ENCODE data around the gene FMN1. TPM values are rescaled to one million over a fixed set of nuclear protein-coding genes. Genes with fewer than 3 reads are reported as not detected.

The FMN1 gene
- total and polyA plus RNA-seq, 2 of the 13 experiments (the other 11 are each of a cell fraction or from before 2014, with no cell fraction given), result 0.20 to 0.60 TPM

- TF ChIP-seq SNAPC4 (CRISPR knock-in tag; IDR thresholded peaks at IDR 0.05) (no peak), TRAFD1 (CRISPR knock-in tag; IDR thresholded peaks at IDR 0.05; ENCODE audit: borderline replicate concordance) (no peak), ZNF225 (CRISPR knock-in tag; IDR thresholded peaks at IDR 0.05) (no peak), ADNP (CRISPR knock-in tag; IDR thresholded peaks at IDR 0.05) (no peak), RXRB (CRISPR knock-in tag; IDR thresholded peaks at IDR 0.05; ENCODE audit: borderline replicate concordance) (no peak), SIN3B (IDR thresholded peaks at IDR 0.05; ENCODE audit: low read length) (no peak), ZNF691 (CRISPR knock-in tag; IDR thresholded peaks at IDR 0.05; ENCODE audit: borderline replicate concordance, low read depth) (no peak), ZNF30 (CRISPR knock-in tag; IDR thresholded peaks at IDR 0.05) (no peak), ZBTB40 (IDR thresholded peaks at IDR 0.05) (no peak), ZBTB40 (CRISPR knock-in tag; IDR thresholded peaks at IDR 0.05) (no peak)
Observed at GRCh38 chr15:33093222-33093621, 101.3 kb downstream of the FMN1 start (continued).

All from HepG2 (cell line).